PC-3 (cell line): Measurements from ENCODE around the gene MRPS17. TPM values are rescaled to one million over a fixed set of nuclear protein-coding genes. Genes with fewer than 3 reads are reported as not detected.
A peak's percentile ranks its signal among the peaks of the same experiment; 100 is the strongest.
"Not testable (repeated sequence)": the region's sequence is repeated elsewhere in the genome, so short reads cannot be mapped to it uniquely, and the experiment has no call there.

ENCODE experiments used
- ATAC-seq: fragments of 200-7000 bp; cut with Tn5 transposase; 2 replicates; pipeline ENCODE4 v1.9.1; 2020; ENCODE audit warnings: mild to moderate bottlenecking, moderate library complexity
- BruUV-seq: library from RNA; stranded (reverse); fragments of 400-500 nt; replicated peaks from 2 replicates; lab custom pipeline; 2021; lab: Mats Ljungman, UMichigan
- CTCF ChIA-PET: fragments of 300-600 bp; sonication (Branson Sonifier 250); formaldehyde crosslinking; loops from one replicate; lab custom pipeline; 2022; ENCODE audit warnings: antibody characterized with exemption; lab: Charles Lee
- POLR2A ChIA-PET: fragments of 300-600 bp; sonication (Branson Sonifier 250); formaldehyde crosslinking; loops from one replicate; lab custom pipeline; 2022; ENCODE audit warnings: antibody characterized with exemption; ENCODE audit not compliant: unreplicated experiment; lab: Charles Lee
- DNase-seq: peaks from one replicate; pipeline ENCODE4 v3.0.0-alpha.2; 2015
- H2AFZ ChIP-seq: fragments of 300-600 bp; sonication (generic); 2 replicates; pipeline ENCODE4 v1.6.0; 2016; ENCODE audit warnings: antibody characterized with exemption, low read length
- H3F3A ChIP-seq: fragments of 300-600 bp; sonication (generic); one replicate; pipeline ENCODE4 v1.6.0; 2017; ENCODE audit warnings: antibody characterized with exemption, low read length, control low read depth, mild to moderate bottlenecking; ENCODE audit not compliant: unreplicated experiment
- H3K27ac ChIP-seq: fragments of 300-600 bp; sonication (generic); 2 replicates; pipeline ENCODE4 v1.5.1; 2016; ENCODE audit warnings: mild to moderate bottlenecking, low read length
- H3K27me3 ChIP-seq: fragments of 300-600 bp; sonication (generic); 2 replicates; pipeline ENCODE4 v1.6.1; 2016; ENCODE audit warnings: low read length, mixed read lengths
- H3K36me3 ChIP-seq: fragments of 300-600 bp; sonication (generic); 2 replicates; pipeline ENCODE4 v1.6.1; 2016; ENCODE audit warnings: low read depth, mixed run types, low read length, mixed read lengths
- H3K4me1 ChIP-seq: fragments of 300-600 bp; sonication (generic); 2 replicates; pipeline ENCODE4 v1.5.1; 2016; ENCODE audit warnings: low read length; ENCODE audit not compliant: insufficient read depth
- H3K4me2 ChIP-seq: fragments of 300-600 bp; sonication (generic); 2 replicates; pipeline ENCODE4 v1.6.0; 2016; ENCODE audit warnings: low read length
- H3K4me3 ChIP-seq: fragments of 300-600 bp; sonication (generic); 2 replicates; pipeline ENCODE4 v1.5.1; 2016; ENCODE audit warnings: mild to moderate bottlenecking, low read length, mixed read lengths
- H3K79me2 ChIP-seq: fragments of 300-600 bp; sonication (generic); 2 replicates; pipeline ENCODE4 v1.6.1; 2017; ENCODE audit warnings: low read length, mixed read lengths
- H3K9ac ChIP-seq: fragments of 300-600 bp; sonication (generic); 2 replicates; pipeline ENCODE4 v1.6.0; 2016; ENCODE audit warnings: mild to moderate bottlenecking, low read length
- H3K9me2 ChIP-seq: fragments of 300-600 bp; sonication (generic); replicated peaks from 2 replicates; pipeline ENCODE4 v1.6.1; 2016; ENCODE audit warnings: mixed run types, low read length, mixed read lengths
- H3K9me3 ChIP-seq: fragments of 300-600 bp; sonication (generic); 2 replicates; pipeline ENCODE4 v1.6.1; 2016; ENCODE audit warnings: low read length, mixed read lengths
- H4K20me1 ChIP-seq: fragments of 300-600 bp; sonication (generic); 2 replicates; pipeline ENCODE4 v1.6.1; 2016; ENCODE audit warnings: low read length, mixed read lengths
- EZH2 ChIP-seq: fragments of 300-600 bp; sonication (generic); IDR thresholded peaks from one replicate; pipeline ENCODE4 v1.6.1; 2017; ENCODE audit warnings: antibody characterized with exemption, mild to moderate bottlenecking, low read length; ENCODE audit not compliant: unreplicated experiment
- EZH2phosphoT487 ChIP-seq: fragments of 300-600 bp; sonication (generic); IDR thresholded peaks from 2 replicates; pipeline ENCODE4 v1.6.1; 2018; ENCODE audit warnings: mild to moderate bottlenecking, antibody characterized with exemption, low read length, borderline replicate concordance
- intact Hi-C: fragments of 100-400 bp; cut with micrococcal nuclease; formaldehyde crosslinking; loops from 2 replicates; pipeline ENCODE4 v1.9.0; 2023
- total RNA-seq: library from RNA; depleted of rRNA; stranded (reverse); fragments of >200 nt; gene quantifications from 2 replicates; pipeline ENCODE4 v1.2.3, GENCODE V29; 2014
- TF ChIP-seq, protein P1 (sequence below): fragments of 300-600 bp; sonication (generic); conservative IDR thresholded peaks from 2 replicates; pipeline ENCODE4 v1.5.1; 2017; ENCODE audit warnings: antibody characterized with exemption, low read depth, mild to moderate bottlenecking, low read length

The MRPS17 gene
- total RNA-seq, 1 experiment from 2014 or later, result 20.1 TPM

- Histone ChIP-seq H3K4me3 (no peak overlapping the region), H3K4me2 (no peak overlapping the region), H4K20me1 (no peaks in the 10 kb centered on the region), H3K4me1 (no peaks in the 10 kb centered on the region), H3K79me2 (no peaks in the 10 kb centered on the region), H3K27ac (no peak overlapping the region), H3F3A (no peaks in the 10 kb centered on the region), H3K9ac (no peak overlapping the region), H3K36me3 (no peaks in the 10 kb centered on the region), H2AFZ (no peak overlapping the region), H3K27me3 (no peaks in the 10 kb centered on the region), H3K9me2 (no peaks in the 10 kb centered on the region), H3K9me3 (peaks cover 4% of the 10 kb centered on the region; the same call in 1 of the 2 replicates)
- TF ChIP-seq, protein P1, sequence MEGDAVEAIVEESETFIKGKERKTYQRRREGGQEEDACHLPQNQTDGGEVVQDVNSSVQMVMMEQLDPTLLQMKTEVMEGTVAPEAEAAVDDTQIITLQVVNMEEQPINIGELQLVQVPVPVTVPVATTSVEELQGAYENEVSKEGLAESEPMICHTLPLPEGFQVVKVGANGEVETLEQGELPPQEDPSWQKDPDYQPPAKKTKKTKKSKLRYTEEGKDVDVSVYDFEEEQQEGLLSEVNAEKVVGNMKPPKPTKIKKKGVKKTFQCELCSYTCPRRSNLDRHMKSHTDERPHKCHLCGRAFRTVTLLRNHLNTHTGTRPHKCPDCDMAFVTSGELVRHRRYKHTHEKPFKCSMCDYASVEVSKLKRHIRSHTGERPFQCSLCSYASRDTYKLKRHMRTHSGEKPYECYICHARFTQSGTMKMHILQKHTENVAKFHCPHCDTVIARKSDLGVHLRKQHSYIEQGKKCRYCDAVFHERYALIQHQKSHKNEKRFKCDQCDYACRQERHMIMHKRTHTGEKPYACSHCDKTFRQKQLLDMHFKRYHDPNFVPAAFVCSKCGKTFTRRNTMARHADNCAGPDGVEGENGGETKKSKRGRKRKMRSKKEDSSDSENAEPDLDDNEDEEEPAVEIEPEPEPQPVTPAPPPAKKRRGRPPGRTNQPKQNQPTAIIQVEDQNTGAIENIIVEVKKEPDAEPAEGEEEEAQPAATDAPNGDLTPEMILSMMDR, result no peak
- TF ChIP-seq EZH2, result no peak
- no peak for TF ChIP-seq EZH2phosphoT487
- POLR2A ChIA-PET, result no interaction called here
- no TSS peak for BruUV-seq
- intact Hi-C loops, result no loop called here
- CTCF ChIA-PET, result no interaction called here
- no peak for ATAC-seq
- DNase-seq, result no peak
Measured at GRCh38 chr7:55931421-55932151, 20.1 kb upstream of the MRPS17 start.

GRCh38 chr7:55939514-55940123, 12.1 kb upstream of the MRPS17 start:
- ChIA-PET CTCF (no interaction called here), POLR2A (no interaction called here)
- Histone ChIP-seq H3K9ac (no peak overlapping the region), H3F3A (no peaks in the 10 kb centered on the region), H2AFZ (no peak overlapping the region), H3K79me2 (no peaks in the 10 kb centered on the region), H3K4me2 (no peak overlapping the region), H3K4me1 (no peaks in the 10 kb centered on the region), H3K9me2 (no peaks in the 10 kb centered on the region), H3K27ac (no peak overlapping the region), H3K36me3 (no peaks in the 10 kb centered on the region), H3K9me3 (peaks cover 22% of the 10 kb centered on the region), H3K4me3 (no peak overlapping the region), H3K27me3 (no peaks in the 10 kb centered on the region), H4K20me1 (no peaks in the 10 kb centered on the region)
- DNase-seq, result no peak
- intact Hi-C loops, result no loop called here
- BruUV-seq, result no TSS peak
- TF ChIP-seq EZH2, result no peak
- TF ChIP-seq, protein P1, result no peak
- ATAC-seq, result no peak

DNA sequence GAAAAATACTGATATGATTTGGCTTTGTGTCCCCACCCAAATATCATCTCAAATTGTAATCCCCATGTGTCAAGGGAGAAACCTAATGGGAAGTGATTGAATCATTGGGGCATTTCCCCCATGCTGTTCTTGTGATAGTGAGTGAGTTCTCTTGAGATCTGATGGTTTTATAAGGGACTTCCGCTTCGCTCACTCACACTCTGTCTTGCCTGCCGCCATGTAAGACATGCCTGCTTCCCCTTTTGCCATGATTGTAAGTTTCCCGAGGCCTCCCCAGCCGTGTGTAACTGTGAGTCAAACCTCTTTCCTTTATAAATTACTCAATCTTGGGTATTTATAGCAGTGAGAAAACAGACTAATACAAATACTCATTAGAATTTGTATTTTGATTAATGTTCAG, 5.1 kb upstream of the MRPS17 start:
- H3K36me3 ChIP-seq, result no peaks in the 10 kb centered on the region
- ATAC-seq (no peak), DNase-seq (no peak)
- no TSS peak for BruUV-seq
- TF ChIP-seq, protein P1, result no peak
- no peak for TF ChIP-seq EZH2phosphoT487
- TF ChIP-seq EZH2, result no peak
- no peak overlapping the region for H3K4me3 ChIP-seq
- H3K9me2 ChIP-seq, result no peaks in the 10 kb centered on the region
- ChIA-PET POLR2A (no interaction called here), CTCF (no interaction called here)
- no peak overlapping the region for H3K27ac ChIP-seq
- H3K79me2 ChIP-seq, result no peaks in the 10 kb centered on the region
- no peaks in the 10 kb centered on the region for H3K4me1 ChIP-seq
- no peak overlapping the region for H3K9ac ChIP-seq
- intact Hi-C loops, result no loop called here
- no peaks in the 10 kb centered on the region for H3F3A ChIP-seq
- no peak overlapping the region for H2AFZ ChIP-seq
- no peaks in the 10 kb centered on the region for H3K27me3 ChIP-seq
- H4K20me1 ChIP-seq, result no peaks in the 10 kb centered on the region
- H3K4me2 ChIP-seq, result no peak overlapping the region
- H3K9me3 ChIP-seq, result peaks cover 13% of the 10 kb centered on the region; the same call in 1 of the 2 replicates

DNA sequence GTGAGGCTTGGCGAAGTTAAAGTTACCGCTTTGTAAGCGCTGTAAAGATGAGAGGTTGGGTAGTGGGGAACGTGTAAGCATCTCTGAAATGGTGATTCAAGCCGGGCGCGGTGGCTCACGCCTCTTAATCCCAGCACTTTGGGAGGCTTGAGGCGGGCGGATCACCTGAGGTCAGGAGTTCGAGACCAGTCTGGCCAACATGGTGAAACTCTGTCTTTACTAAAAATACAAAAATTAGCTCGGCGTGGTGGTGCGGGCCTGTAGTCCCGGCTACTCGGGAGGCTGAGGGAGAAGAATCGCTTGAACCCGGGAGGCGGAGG, 635 bp downstream of the MRPS17 start:
- Histone ChIP-seq H3K4me3 (peak overlapping the region; percentile 97), H3K9ac (peak overlapping the region; percentile 97), H3K4me2 (peak overlapping the region; percentile 82), H3K36me3 (peaks cover 17% of the 10 kb centered on the region; the same call in 1 of the 2 replicates), H3K27ac (peak overlapping the region; percentile 49), H3K79me2 (peaks cover 23% of the 10 kb centered on the region), H2AFZ (peak overlapping the region; percentile 74)
- H3F3A ChIP-seq, H3K4me1 ChIP-seq, POLR2A ChIA-PET, H3K9me3 ChIP-seq, BruUV-seq, H3K27me3 ChIP-seq, H4K20me1 ChIP-seq, H3K9me2 ChIP-seq, CTCF ChIA-PET, intact Hi-C loops: not testable (repeated sequence)
- DNase-seq, result peak; percentile 24
- peak; percentile 12; the same call in 1 of the 2 replicates for ATAC-seq
